Measurements from ENCODE around the gene PXYLP1. TPM values are rescaled to one million over a fixed set of nuclear protein-coding genes. Genes with fewer than 3 reads are reported as not detected.

The PXYLP1 gene
- total and polyA plus RNA-seq, 2 donors (not counting 1 experiment from before 2014, with no cell fraction given): 1.4 to 4.5 TPM

- H3K4me1 Mint-ChIP-seq: peaks cover 18% of the 10 kb centered on the region
- peaks cover 0 to 4% (median 0%) of the 10 kb centered on the region in 4 experiments for H3K27me3 ChIP-seq (replicated peaks in 1 of 4; ENCODE audit: control extremely low read depth in 1 of 4, control insufficient read depth in 3 of 4, insufficient read depth in 4 of 4, low read length in 3 of 4)
- H3K9me3 ChIP-seq (ENCODE audit: control extremely low read depth in 1 of 3, control insufficient read depth in 2 of 3, insufficient read depth in 1 of 3, low read length in 2 of 3): peaks cover 0 to 8% (median 0%) of the 10 kb centered on the region in 3 donors
- no peaks in the 10 kb centered on the region for H3K79me2 ChIP-seq (ENCODE audit: control insufficient read depth, insufficient read depth, low read length)
- H3K4me3 ChIP-seq (ENCODE audit: control extremely low read depth in 1 of 5, extremely low read depth in 1 of 5, insufficient read depth in 1 of 5, low read depth in 2 of 5, low read length in 4 of 5): no peak overlapping the region
- no peaks in the 10 kb centered on the region for H3K9me3 Mint-ChIP-seq (ENCODE audit: insufficient read depth)
- intact Hi-C loops (cut with micrococcal nuclease): no loop called here
- TF ChIP-seq CTCF (IDR thresholded peaks at IDR 0.05) (no peak), EZH2 (IDR thresholded peaks at IDR 0.05; ENCODE audit: borderline replicate concordance, insufficient read depth, low read depth, low read length, poor library complexity, severe bottlenecking) (no peak)
- CTCF ChIA-PET: no interaction called here
- H3K27ac ChIP-seq (ENCODE audit: low read length in 2 of 2): no peak overlapping the region
- no peak overlapping the region for H3K27ac Mint-ChIP-seq
- DNase-seq: no peak
- H2AFZ ChIP-seq (ENCODE audit: insufficient read depth, low read depth, low read length, poor library complexity, severe bottlenecking): no peak overlapping the region
- H3K4me2 ChIP-seq (replicated peaks; ENCODE audit: low read depth, low read length, poor library complexity, severe bottlenecking): no peak overlapping the region
- no peak overlapping the region for H3K4me3 Mint-ChIP-seq
- no peaks in the 10 kb centered on the region for H3K36me3 ChIP-seq (replicated peaks in 1 of 2; ENCODE audit: control extremely low read depth in 1 of 2, control insufficient read depth in 1 of 2, extremely low read depth in 1 of 2, insufficient read depth in 2 of 2, low read length in 1 of 2)
- H3K9ac ChIP-seq (ENCODE audit: low read length): no peak overlapping the region
- 88% methylated on average over 2 of the region's 2 CpGs for WGBS (ENCODE audit: insufficient coverage)
- no peaks in the 10 kb centered on the region for H4K20me1 ChIP-seq (ENCODE audit: control insufficient read depth, insufficient read depth, low read length, poor library complexity, severe bottlenecking)
- POLR2A ChIA-PET: no interaction called here
- peaks cover 12% of the 10 kb centered on the region for H3K27me3 Mint-ChIP-seq
- H3K4me1 ChIP-seq (ENCODE audit: control insufficient read depth in 2 of 2, insufficient read depth in 2 of 2, low read length in 2 of 2): peaks cover 9 to 16% of the 10 kb centered on the region in 2 donors
- no peak for ATAC-seq (ENCODE audit: low read depth)
Observed at GRCh38 chr3:141228395-141228794, 3.2 kb upstream of the PXYLP1 start.

GRCh38 chr3:141229132-141229531 is 2.5 kb upstream of the PXYLP1 start:
- H3K4me3 Mint-ChIP-seq: no peak overlapping the region

More at GRCh38 chr3:141229132-141229531, 2.5 kb upstream of the PXYLP1 start:
- H3K9ac ChIP-seq (ENCODE audit: low read length): no peak overlapping the region
- CTCF ChIA-PET: interaction anchor here (0.5 kb wide), 1 partner anchor 116 kb away, joined by 4 read pairs; no protein-coding TSS in a partner anchor
- H3K4me2 ChIP-seq (replicated peaks; ENCODE audit: low read depth, low read length, poor library complexity, severe bottlenecking): no peak overlapping the region
- ATAC-seq (ENCODE audit: low read depth) (no peak), DNase-seq (no peak)
- H3K79me2 ChIP-seq (ENCODE audit: control insufficient read depth, insufficient read depth, low read length): no peaks in the 10 kb centered on the region
- Mint-ChIP-seq H3K4me1 (peaks cover 18% of the 10 kb centered on the region), H3K27ac (no peak overlapping the region), H3K9me3 (ENCODE audit: insufficient read depth) (no peaks in the 10 kb centered on the region), H3K27me3 (peaks cover 7% of the 10 kb centered on the region)
- peaks cover 0 to 4% (median 0%) of the 10 kb centered on the region in 4 experiments for H3K27me3 ChIP-seq (replicated peaks in 1 of 4; ENCODE audit: control extremely low read depth in 1 of 4, control insufficient read depth in 3 of 4, insufficient read depth in 4 of 4, low read length in 3 of 4)
- WGBS (ENCODE audit: insufficient coverage): no CpG with 5 or more reads among the region's 3 CpGs
- no peak overlapping the region for H3K27ac ChIP-seq (ENCODE audit: low read length in 2 of 2)
- POLR2A ChIA-PET: no interaction called here
- peaks cover 9 to 16% of the 10 kb centered on the region in 2 donors for H3K4me1 ChIP-seq (ENCODE audit: control insufficient read depth in 2 of 2, insufficient read depth in 2 of 2, low read length in 2 of 2)
- intact Hi-C loops (cut with micrococcal nuclease): no loop called here
- H4K20me1 ChIP-seq (ENCODE audit: control insufficient read depth, insufficient read depth, low read length, poor library complexity, severe bottlenecking): no peaks in the 10 kb centered on the region
- H3K36me3 ChIP-seq (replicated peaks in 1 of 2; ENCODE audit: control extremely low read depth in 1 of 2, control insufficient read depth in 1 of 2, extremely low read depth in 1 of 2, insufficient read depth in 2 of 2, low read length in 1 of 2): no peaks in the 10 kb centered on the region
- H2AFZ ChIP-seq (ENCODE audit: insufficient read depth, low read depth, low read length, poor library complexity, severe bottlenecking): no peak overlapping the region
- no peak overlapping the region for H3K4me3 ChIP-seq (ENCODE audit: control extremely low read depth in 1 of 5, extremely low read depth in 1 of 5, insufficient read depth in 1 of 5, low read depth in 2 of 5, low read length in 4 of 5)
- H3K9me3 ChIP-seq (ENCODE audit: control extremely low read depth in 1 of 3, control insufficient read depth in 2 of 3, insufficient read depth in 1 of 3, low read length in 2 of 3): peaks cover 0 to under 1% (median 0%) of the 10 kb centered on the region in 3 donors
- TF ChIP-seq EZH2 (IDR thresholded peaks at IDR 0.05; ENCODE audit: borderline replicate concordance, insufficient read depth, low read depth, low read length, poor library complexity, severe bottlenecking): no peak
- no peak for TF ChIP-seq CTCF (IDR thresholded peaks at IDR 0.05)

All from B cell (primary cell).